MCF 10A (cell line): ENCODE data around the gene CFAP299. TPM values are rescaled to one million over a fixed set of nuclear protein-coding genes. Genes with fewer than 3 reads are reported as not detected.

Experiments
- BruUV-seq: library from RNA; stranded (reverse); fragments of 400-500 nt; replicated peaks from 2 replicates; lab custom pipeline; 2021; lab: Mats Ljungman, UMichigan
- CTCF ChIA-PET: fragments of 300-600 bp; sonication (Branson Sonifier 250); formaldehyde crosslinking; extraction: SDS; loops from one replicate; lab custom pipeline; 2021; ENCODE audit warnings: antibody characterized with exemption, inconsistent platforms; lab: Yijun Ruan, JAX
- POLR2A ChIA-PET: fragments of 300-600, 350-650 bp; sonication (Branson Sonifier 250); formaldehyde crosslinking; extraction: SDS; loops from one replicate; lab custom pipeline; 2020; ENCODE audit warnings: antibody characterized with exemption, inconsistent platforms; lab: Yijun Ruan, JAX
- DNase-seq: peaks from one replicate; pipeline ENCODE4 v3.0.0-alpha.2; 2018; ENCODE audit not compliant: unreplicated experiment
- H3K27ac Mint-ChIP-seq: one replicate; pipeline ENCODE4 v1.8.0; 2022; ENCODE audit warnings: mild to moderate bottlenecking, low read depth, mixed read lengths; ENCODE audit not compliant: unreplicated experiment
- H3K27me3 Mint-ChIP-seq: one replicate; pipeline ENCODE4 v1.8.0; 2022; ENCODE audit warnings: mixed read lengths; ENCODE audit not compliant: insufficient read depth, unreplicated experiment
- H3K36me3 Mint-ChIP-seq: one replicate; pipeline ENCODE4 v1.8.0; 2022; ENCODE audit warnings: mild to moderate bottlenecking, moderate library complexity, mixed read lengths; ENCODE audit not compliant: insufficient read depth, unreplicated experiment
- H3K4me1 Mint-ChIP-seq: one replicate; pipeline ENCODE4 v1.8.0; 2022; ENCODE audit warnings: mixed read lengths; ENCODE audit not compliant: insufficient read depth, unreplicated experiment
- H3K4me3 Mint-ChIP-seq: one replicate; pipeline ENCODE4 v1.8.0; 2022; ENCODE audit warnings: mild to moderate bottlenecking, moderate library complexity, mixed read lengths; ENCODE audit not compliant: unreplicated experiment
- H3K9me3 Mint-ChIP-seq: one replicate; pipeline ENCODE4 v1.8.0; 2022; ENCODE audit warnings: mixed read lengths; ENCODE audit not compliant: unreplicated experiment
- intact Hi-C: fragments of 100-400 bp; cut with micrococcal nuclease; formaldehyde crosslinking; loops from 2 replicates; pipeline ENCODE4 v1.14.1; 2022
- total RNA-seq: library from RNA; stranded (reverse); gene quantifications from 2 replicates; pipeline ENCODE4 v1.2.3, GENCODE V29; 2022
- TF ChIP-seq, protein P1 (sequence below): fragments of 200-600 bp; IDR thresholded peaks from one replicate; pipeline ENCODE4 v1.8.0; 2022; ENCODE audit warnings: antibody characterized with exemption, mild to moderate bottlenecking; ENCODE audit not compliant: unreplicated experiment

CFAP299 gene
- total RNA-seq, 1 experiment from 2014 or later: 0.33 TPM

DNA sequence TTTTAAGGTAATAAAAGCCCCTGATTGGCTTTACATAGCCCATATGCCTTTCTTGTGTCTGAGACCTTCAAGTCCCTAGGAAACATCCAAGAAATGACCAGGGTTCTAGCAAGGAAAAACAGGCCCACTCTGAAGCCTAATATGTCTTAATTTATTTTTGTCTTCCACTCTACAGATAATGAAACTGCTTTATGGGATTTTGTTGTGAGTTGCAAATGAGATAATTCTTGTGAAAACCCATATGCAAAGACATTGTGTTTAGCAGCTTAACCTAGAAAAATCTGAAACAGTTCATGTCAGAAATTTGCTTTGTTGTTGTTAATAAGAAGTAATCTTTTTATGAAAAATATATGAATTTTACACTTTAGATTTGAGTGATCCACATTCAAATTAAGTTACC, 504.3 kb downstream of the CFAP299 start:
- no TSS peak for BruUV-seq
- TF ChIP-seq, protein P1, sequence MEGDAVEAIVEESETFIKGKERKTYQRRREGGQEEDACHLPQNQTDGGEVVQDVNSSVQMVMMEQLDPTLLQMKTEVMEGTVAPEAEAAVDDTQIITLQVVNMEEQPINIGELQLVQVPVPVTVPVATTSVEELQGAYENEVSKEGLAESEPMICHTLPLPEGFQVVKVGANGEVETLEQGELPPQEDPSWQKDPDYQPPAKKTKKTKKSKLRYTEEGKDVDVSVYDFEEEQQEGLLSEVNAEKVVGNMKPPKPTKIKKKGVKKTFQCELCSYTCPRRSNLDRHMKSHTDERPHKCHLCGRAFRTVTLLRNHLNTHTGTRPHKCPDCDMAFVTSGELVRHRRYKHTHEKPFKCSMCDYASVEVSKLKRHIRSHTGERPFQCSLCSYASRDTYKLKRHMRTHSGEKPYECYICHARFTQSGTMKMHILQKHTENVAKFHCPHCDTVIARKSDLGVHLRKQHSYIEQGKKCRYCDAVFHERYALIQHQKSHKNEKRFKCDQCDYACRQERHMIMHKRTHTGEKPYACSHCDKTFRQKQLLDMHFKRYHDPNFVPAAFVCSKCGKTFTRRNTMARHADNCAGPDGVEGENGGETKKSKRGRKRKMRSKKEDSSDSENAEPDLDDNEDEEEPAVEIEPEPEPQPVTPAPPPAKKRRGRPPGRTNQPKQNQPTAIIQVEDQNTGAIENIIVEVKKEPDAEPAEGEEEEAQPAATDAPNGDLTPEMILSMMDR: no peak
- intact Hi-C loops: no loop called here

DNA sequence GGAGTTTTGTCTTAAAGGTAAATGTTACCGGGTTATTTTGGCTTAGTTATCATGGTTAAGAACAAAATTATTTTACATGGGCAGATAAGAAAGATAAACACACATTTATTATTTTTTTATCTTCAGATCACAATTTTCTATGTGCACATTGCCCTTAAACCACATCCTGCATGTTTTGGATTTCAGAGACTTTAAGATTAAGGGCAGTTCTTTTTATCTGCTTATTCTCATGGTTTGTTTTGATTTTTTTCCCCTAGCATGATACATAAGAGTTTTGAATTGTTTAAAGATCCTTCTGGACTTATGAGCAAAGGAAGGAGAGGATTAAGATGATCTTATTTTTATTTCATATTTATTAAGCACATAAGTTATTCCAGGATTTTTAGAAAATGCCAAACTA, 504.9 kb downstream of the CFAP299 start:
- DNase-seq: no peak
- Mint-ChIP-seq H3K27ac (no peak overlapping the region), H3K36me3 (no peaks in the 10 kb centered on the region), H3K4me1 (no peaks in the 10 kb centered on the region), H3K27me3 (no peaks in the 10 kb centered on the region), H3K4me3 (no peak overlapping the region), H3K9me3 (peaks cover 5% of the 10 kb centered on the region)
- TF ChIP-seq, protein P1: no peak
- intact Hi-C loops: no loop called here
- POLR2A ChIA-PET: no interaction called here
- BruUV-seq: no TSS peak
- CTCF ChIA-PET: no interaction called here

More for the DNA sequence above, 504.3 kb downstream of the CFAP299 start:
- H3K9me3 Mint-ChIP-seq: no peaks in the 10 kb centered on the region
- H3K36me3 Mint-ChIP-seq: no peaks in the 10 kb centered on the region
- ChIA-PET POLR2A (no interaction called here), CTCF (no interaction called here)
- no peak overlapping the region for H3K27ac Mint-ChIP-seq
- H3K4me1 Mint-ChIP-seq: no peaks in the 10 kb centered on the region
- H3K27me3 Mint-ChIP-seq: no peaks in the 10 kb centered on the region
- no peak overlapping the region for H3K4me3 Mint-ChIP-seq
- no peak for DNase-seq

DNA sequence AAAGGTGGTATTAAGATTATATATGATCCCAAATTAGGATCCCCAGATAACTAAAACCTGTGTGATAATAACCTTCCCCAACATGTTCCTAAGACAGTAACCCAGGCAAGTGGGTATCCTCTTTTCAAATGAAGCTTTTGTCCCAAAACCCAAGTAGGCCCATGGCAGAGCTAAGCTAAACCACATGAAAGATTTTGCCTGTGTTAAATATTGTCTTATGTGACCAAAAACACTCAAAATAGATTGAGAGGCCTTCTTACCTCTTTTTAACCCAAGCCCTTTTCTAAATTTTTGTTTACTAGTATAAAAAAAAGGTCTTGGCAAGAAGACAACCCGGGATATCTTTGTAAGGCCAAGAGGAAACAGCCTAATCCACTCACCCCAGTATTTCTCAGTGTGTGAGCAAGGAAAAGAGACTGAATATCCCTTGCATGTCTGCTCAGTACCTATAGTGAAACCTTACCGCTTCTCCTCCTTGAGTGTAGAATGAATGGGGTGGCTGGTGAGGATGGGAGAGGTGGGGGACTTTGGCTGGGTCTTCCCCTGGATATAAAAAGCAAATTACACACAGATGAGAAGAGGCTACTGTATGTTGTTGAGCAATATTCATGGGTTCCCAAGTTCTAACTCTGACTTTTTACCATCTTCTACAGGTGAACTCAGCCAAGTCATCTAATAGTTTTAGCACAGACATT, 506.2 kb downstream of the CFAP299 start:
- H3K4me3 Mint-ChIP-seq: no peak overlapping the region
- H3K36me3 Mint-ChIP-seq: no peaks in the 10 kb centered on the region
- no peak overlapping the region for H3K27ac Mint-ChIP-seq
- intact Hi-C loops: no loop called here
- no peaks in the 10 kb centered on the region for H3K4me1 Mint-ChIP-seq
- no TSS peak for BruUV-seq
- no peak for DNase-seq
- CTCF ChIA-PET: interaction anchor here (0.5 kb wide), 2 partner anchors 219 to 556 kb away, joined by 3 read pairs; no protein-coding TSS in a partner anchor
- POLR2A ChIA-PET: no interaction called here
- H3K27me3 Mint-ChIP-seq: no peaks in the 10 kb centered on the region
- TF ChIP-seq, protein P1: no peak
- peaks cover 10% of the 10 kb centered on the region for H3K9me3 Mint-ChIP-seq

DNA sequence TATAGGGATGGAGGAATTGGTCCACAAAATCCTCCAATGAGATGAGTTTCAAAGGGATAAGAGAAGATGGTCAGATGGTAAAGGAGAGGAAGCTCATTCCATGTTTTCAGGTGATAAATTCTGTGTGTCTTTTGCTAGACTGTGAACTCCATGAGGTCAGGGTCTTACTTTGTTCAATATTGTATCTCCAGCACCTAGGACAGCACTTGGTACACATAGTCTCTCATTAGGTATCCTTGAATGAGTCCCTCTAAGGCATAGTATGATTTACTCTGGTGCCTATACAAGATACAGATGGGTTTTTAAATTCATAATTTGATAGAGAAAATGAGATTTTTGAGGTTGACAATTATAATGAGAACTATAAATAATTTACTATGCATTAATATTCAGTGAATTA, 510.7 kb downstream of the CFAP299 start:
- no peak for DNase-seq
- TF ChIP-seq, protein P1: no peak
- POLR2A ChIA-PET: no interaction called here
- intact Hi-C loops: no loop called here
- peaks cover 10% of the 10 kb centered on the region for H3K9me3 Mint-ChIP-seq
- H3K36me3 Mint-ChIP-seq: no peaks in the 10 kb centered on the region
- CTCF ChIA-PET: no interaction called here
- no peak overlapping the region for H3K4me3 Mint-ChIP-seq
- H3K4me1 Mint-ChIP-seq: no peaks in the 10 kb centered on the region
- no peak overlapping the region for H3K27ac Mint-ChIP-seq
- no TSS peak for BruUV-seq
- H3K27me3 Mint-ChIP-seq: no peaks in the 10 kb centered on the region
